ENCODE data around the gene KIF2A.
A peak's percentile ranks its signal among the peaks of the same experiment; 100 is the strongest.

The KIF2A gene

DNA sequence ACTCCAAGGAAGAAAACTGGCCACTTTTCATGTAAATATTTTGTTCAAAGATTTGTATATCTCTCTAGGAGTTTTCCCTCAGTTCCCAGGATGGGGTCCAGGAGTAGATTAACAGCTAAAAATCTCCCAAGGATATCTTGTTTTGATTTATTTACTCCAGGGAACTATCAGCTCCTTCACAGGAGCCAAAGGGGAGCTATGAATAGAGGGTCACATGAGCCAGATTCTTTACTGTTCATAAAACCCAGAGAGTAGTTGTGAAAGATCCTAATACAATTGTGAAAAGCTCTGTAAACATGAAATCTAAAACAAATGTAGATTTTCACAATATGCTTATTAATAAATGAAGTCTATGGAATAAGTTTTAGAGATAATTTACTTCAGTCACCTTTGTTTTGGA lies 80.8 kb downstream of the KIF2A start:
- no peak for DNase-seq

DNA sequence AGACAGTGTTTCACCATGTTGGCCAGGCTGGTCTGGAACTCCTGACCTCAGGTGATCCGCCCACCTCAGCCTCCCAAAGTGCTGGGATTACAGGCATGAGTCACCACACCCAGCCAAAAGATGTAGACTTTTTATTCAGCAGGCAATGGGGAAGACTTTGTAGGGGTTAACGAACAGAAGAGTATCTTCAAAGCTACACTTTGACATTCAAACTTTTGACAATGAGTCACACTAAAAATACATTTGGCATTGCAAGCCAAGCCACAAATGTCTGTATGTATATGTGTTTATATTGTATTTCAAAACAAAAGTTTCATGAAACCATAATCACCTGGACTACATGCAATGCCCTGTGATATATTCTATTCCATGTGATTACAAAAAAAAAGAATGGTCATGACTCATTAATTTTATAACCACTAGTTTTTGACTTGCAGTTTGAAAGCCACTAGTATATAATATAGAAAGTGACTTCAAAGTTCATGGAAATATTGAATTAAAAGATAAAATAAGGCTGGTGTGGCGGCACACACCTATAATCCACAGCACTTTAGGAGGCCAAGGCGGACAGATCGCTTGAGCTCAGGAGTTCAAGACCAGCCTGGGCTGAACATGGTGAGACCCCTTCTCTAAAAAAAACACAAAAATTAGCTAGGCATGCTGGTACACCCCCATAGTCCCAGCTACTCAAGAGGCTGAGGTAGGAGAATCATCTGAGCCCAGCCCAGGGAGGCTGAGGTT lies 89.4 kb downstream of the KIF2A start:
- no peak for DNase-seq

DNA sequence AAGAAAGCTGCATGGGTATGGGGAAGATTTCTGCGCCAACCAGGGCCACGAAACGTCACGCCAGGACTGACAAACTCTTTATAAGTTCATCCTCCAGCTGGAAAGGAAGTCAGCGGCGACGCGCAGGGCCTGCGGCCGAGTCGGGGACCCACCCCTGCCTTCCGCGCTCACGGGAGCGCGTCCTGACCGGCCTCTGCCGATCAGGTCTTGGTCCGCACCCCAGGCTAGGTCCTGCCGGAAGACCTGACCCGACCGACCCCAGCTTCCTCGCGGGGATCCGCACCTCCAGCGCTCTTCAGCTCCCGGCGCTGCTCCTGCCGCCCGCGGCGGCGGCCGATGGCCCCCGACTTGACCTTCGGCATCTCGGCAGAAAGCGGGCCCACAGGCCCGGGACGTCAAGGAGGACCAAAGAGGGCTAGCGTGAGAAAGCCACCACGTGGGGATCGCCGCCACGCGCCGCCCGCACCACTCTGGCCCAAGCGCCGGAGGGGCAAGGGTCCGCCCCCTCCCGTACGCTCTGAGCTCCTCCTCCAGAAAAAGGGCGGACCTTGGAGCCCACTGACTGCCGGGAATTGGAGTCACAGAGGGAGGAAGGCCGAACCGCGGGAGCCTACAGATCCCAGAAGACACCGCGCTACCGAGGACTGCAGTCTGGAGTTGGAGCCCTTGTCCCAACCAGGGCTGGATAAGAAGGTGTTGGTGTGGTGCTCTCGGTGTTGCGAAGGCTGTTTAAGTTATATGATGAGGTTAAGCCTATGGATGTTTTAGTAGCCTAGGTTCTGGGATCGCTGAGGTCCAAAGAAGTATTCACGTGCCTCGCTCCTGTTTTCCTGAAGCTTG lies 97.6 kb downstream of the KIF2A start, which contains the start of gene DIMT1:
TSS of gene DIMT1 (minus strand) at position 495 of the 840 bp plus-strand sequence. CDS start at position 362, 133 bp downstream.
- peak; percentile 100 for DNase-seq

DNA sequence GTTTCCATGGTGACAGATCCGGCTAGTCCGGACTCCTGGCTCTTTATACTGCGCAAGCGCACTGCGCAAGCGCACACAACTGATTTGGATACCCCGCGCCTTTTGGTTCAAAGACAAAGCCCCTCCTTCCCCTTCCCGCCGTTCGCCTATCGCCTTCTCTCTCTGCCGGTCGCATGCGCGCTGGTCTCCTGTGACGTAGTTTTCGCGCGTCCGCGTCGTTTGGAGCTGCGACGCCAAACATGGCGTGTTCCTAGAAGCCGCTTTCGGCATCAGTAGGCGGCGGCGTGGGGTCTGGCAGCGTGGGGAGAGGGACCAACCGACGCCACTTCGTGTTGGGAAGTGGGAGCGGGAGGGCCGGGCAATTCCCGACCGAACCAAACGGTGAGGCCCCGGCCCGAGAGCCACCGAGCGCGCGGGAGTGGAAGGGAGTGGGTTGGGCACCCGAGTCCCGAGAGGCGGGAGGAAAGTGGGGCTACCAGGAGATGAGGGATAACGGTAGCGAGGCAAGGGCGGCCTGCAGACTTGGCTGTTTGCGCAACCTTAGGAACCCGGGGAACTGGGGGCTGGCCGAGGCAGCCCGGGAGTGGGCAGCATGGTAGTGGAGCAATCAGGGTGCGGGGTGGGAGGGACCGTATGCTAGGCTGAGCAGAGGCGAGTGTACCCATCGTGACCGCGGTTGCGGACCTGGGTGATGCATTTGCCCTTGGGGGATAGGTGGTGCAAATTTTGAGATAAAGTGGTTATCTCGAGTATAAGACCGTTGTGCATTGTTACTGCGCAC lies 106.7 kb downstream of the KIF2A start, which contains the start of gene IPO11:
TSS of gene IPO11 (plus strand) at position 215 of the 781 bp plus-strand sequence. CDS start 24,517 bp downstream, outside the sequence.
- DNase-seq = peak; percentile 100

DNA sequence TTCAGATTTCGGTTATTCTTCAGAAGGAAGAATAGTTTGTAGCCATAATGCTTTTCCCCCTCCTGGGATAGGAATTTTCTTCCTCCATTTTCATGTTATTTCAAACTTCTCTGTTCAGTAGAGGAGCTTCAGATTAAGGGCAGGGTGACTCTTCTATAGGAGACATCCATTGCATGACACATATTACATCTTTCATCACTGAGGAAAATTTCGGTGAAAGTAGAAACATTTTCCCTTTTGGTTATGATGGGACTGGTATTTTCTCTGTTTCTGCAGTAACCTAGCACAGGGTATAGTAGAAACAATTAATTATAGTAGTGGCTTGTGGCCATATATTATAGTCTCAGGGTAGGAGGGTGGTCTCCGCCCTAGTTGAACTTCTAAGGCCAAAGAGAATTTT lies 107.7 kb downstream of the KIF2A start:
- DNase-seq = no peak

DNA sequence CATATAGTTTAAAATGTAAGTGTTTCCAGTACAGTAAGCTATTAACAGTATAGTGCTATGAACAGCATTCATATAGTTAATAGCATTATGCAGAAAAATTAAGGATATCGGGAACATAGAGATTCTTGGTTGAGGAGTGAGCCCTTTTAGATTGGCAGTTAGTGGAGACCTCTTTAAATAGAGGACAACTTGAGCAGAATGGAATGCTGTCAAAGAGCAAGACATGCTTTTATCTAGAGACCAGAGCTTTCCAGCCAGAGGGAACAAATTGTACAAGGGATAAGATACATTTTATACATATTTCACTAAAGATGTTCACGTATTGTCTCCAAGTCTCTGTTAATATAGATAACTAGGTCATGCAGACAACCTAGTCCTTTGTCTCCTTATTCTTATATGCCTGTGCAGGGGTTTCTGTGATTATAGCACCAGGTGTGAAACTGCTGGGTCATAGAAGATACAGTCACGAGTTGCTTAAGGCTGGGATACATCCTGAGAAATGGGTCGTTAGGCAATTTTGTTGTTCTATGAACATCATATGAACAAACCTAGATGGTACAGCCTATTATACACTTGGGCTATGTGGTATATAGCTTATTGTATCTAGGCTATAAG lies 112.6 kb downstream of the KIF2A start:
- no peak for DNase-seq

- DNase-seq = no peak
Observed at GRCh38 chr5:62419609-62420008, 113.6 kb downstream of the KIF2A start.

GRCh38 chr5:62421414-62421813 lies 115.4 kb downstream of the KIF2A start:
- no peak for DNase-seq

- no peak for DNase-seq
Observed at GRCh38 chr5:62424763-62425162, 118.8 kb downstream of the KIF2A start.

DNA sequence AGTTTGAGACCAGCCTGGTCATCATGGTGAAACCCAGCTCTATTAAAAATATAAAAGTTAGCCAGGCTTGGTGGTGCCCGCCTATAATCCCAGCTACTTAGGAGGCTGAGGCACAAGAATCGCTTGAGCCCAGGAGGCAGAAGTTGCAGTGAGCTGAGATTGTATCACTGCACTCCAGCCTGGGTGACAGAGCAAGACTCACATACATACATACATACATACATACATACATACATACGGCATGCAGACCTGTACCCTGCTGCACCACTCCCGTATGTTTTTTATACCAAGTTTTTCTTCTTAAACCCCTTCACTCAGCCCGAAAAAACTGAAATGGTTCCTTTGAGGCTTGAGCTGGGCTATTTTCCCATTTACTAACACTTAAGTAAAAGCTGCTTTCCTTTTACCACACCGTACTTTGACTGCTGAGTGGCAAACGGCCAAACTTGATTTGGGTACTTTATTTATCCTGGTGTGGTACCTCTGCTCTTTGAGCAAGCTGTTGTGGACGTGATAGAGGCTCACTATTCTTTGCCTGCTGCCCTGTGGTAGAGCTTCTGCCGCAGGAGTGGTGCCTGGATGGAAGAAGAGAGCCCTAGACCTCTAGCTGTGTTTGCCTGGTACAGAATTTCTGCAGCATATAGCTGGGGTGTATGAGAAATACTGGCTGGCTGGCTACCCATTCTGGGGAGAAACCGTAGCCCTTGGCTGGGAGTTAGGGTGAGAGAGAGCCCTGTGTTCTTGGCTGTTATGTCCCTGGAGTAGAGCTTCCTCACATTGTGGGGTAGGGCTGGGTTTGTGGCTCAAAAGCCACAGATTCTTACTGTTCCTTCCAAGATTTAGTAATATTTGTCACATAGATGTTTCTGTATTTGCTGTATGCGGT lies 126.0 kb downstream of the KIF2A start:
- no peak for DNase-seq

DNA sequence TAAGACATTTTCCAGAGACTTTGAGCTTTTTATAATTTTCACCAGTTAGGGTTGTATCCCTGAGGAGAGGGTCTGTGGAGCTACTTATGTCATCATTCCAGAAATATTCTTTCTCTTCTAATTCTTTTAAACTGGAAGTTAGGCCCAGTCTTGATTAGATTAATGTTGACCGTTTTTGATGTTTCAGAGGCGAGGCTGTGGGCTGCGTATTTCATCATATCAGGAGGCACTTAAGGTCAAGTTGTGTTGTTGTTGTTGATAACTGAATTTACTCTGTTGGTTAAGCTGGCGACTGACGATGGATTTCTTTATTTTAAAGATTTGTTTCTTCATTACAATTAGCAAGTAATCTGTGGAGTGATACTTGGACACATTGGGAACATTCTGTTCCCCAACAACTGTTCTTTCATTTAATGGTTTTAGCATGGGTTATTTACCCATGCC lies 126.6 kb downstream of the KIF2A start:
- no peak for DNase-seq

Data from RPMI8226 (cell line).